Measurements from ENCODE around the gene FAM110D. TPM values are rescaled to one million over a fixed set of nuclear protein-coding genes. Genes with fewer than 3 reads are reported as not detected.
A peak's percentile ranks its signal among the peaks of the same experiment; 100 is the strongest.

The FAM110D gene
- total RNA-seq, 1 donor from 2014 or later, result not detected

- H3K4me1 Mint-ChIP-seq (ENCODE audit: unreplicated experiment), result peaks cover 2% of the 10 kb centered on the region
- peaks cover 28% of the 10 kb centered on the region for H3K27me3 Mint-ChIP-seq (ENCODE audit: unreplicated experiment)
- H3K4me3 Mint-ChIP-seq (ENCODE audit: unreplicated experiment), result no peak overlapping the region
- no peaks in the 10 kb centered on the region for H3K36me3 Mint-ChIP-seq (ENCODE audit: unreplicated experiment)
- DNase-seq (ENCODE audit: extremely low spot score, unreplicated experiment), result peak; percentile 89
- peak; percentile 83 for TF ChIP-seq CTCF (IDR thresholded peaks at IDR 0.05)
- no peak overlapping the region for H3K27ac Mint-ChIP-seq (ENCODE audit: unreplicated experiment)
- no peaks in the 10 kb centered on the region for H3K9me3 Mint-ChIP-seq (ENCODE audit: unreplicated experiment)
Observed at GRCh38 chr1:26145041-26145959, 13.6 kb upstream of the FAM110D start.

- Mint-ChIP-seq H3K36me3 (ENCODE audit: unreplicated experiment) (no peaks in the 10 kb centered on the region), H3K9me3 (ENCODE audit: unreplicated experiment) (no peaks in the 10 kb centered on the region), H3K4me1 (ENCODE audit: unreplicated experiment) (peaks cover 2% of the 10 kb centered on the region), H3K27ac (ENCODE audit: unreplicated experiment) (no peak overlapping the region), H3K27me3 (ENCODE audit: unreplicated experiment) (peaks cover 29% of the 10 kb centered on the region), H3K4me3 (ENCODE audit: unreplicated experiment) (no peak overlapping the region)
- no peak for TF ChIP-seq CTCF (IDR thresholded peaks at IDR 0.05)
- DNase-seq (ENCODE audit: extremely low spot score, unreplicated experiment), result no peak
Observed at GRCh38 chr1:26145960-26146294, 13.0 kb upstream of the FAM110D start.

- no peak for TF ChIP-seq CTCF (IDR thresholded peaks at IDR 0.05)
- H3K4me1 Mint-ChIP-seq (ENCODE audit: unreplicated experiment), result peaks cover 2% of the 10 kb centered on the region
- peaks cover 42% of the 10 kb centered on the region for H3K27me3 Mint-ChIP-seq (ENCODE audit: unreplicated experiment)
- no peak overlapping the region for H3K27ac Mint-ChIP-seq (ENCODE audit: unreplicated experiment)
- DNase-seq (ENCODE audit: extremely low spot score, unreplicated experiment), result peak; percentile 66
- no peaks in the 10 kb centered on the region for H3K9me3 Mint-ChIP-seq (ENCODE audit: unreplicated experiment)
- H3K4me3 Mint-ChIP-seq (ENCODE audit: unreplicated experiment), result no peak overlapping the region
- H3K36me3 Mint-ChIP-seq (ENCODE audit: unreplicated experiment), result no peaks in the 10 kb centered on the region
Observed at GRCh38 chr1:26148887-26149286, 10.0 kb upstream of the FAM110D start.

GRCh38 chr1:26153966-26154532, 4.8 kb upstream of the FAM110D start:
- Mint-ChIP-seq H3K36me3 (ENCODE audit: unreplicated experiment) (no peaks in the 10 kb centered on the region), H3K4me3 (ENCODE audit: unreplicated experiment) (no peak overlapping the region), H3K27ac (ENCODE audit: unreplicated experiment) (no peak overlapping the region), H3K9me3 (ENCODE audit: unreplicated experiment) (no peaks in the 10 kb centered on the region), H3K4me1 (ENCODE audit: unreplicated experiment) (peaks cover 10% of the 10 kb centered on the region), H3K27me3 (ENCODE audit: unreplicated experiment) (peaks cover 48% of the 10 kb centered on the region)
- no peak for DNase-seq (ENCODE audit: extremely low spot score, unreplicated experiment)
- TF ChIP-seq CTCF (IDR thresholded peaks at IDR 0.05), result no peak

GRCh38 chr1:26154750-26155149, 4.1 kb upstream of the FAM110D start:
- TF ChIP-seq CTCF (IDR thresholded peaks at IDR 0.05), result no peak
- no peaks in the 10 kb centered on the region for H3K36me3 Mint-ChIP-seq (ENCODE audit: unreplicated experiment)
- no peak overlapping the region for H3K4me3 Mint-ChIP-seq (ENCODE audit: unreplicated experiment)
- H3K27me3 Mint-ChIP-seq (ENCODE audit: unreplicated experiment), result peaks cover 46% of the 10 kb centered on the region
- no peak for DNase-seq (ENCODE audit: extremely low spot score, unreplicated experiment)
- no peaks in the 10 kb centered on the region for H3K9me3 Mint-ChIP-seq (ENCODE audit: unreplicated experiment)
- peaks cover 10% of the 10 kb centered on the region for H3K4me1 Mint-ChIP-seq (ENCODE audit: unreplicated experiment)
- no peak overlapping the region for H3K27ac Mint-ChIP-seq (ENCODE audit: unreplicated experiment)

All from osteocyte (in vitro differentiated cells).